CD14-positive monocyte (primary cell): ENCODE data around the gene NECAB2. TPM values are rescaled to one million over a fixed set of nuclear protein-coding genes. Genes with fewer than 3 reads are reported as not detected.
A peak's percentile ranks its signal among the peaks of the same experiment; 100 is the strongest.

ENCODE experiments used
- DNase-seq, 3 donors: peaks; one replicate each; pipeline ENCODE4 v3.0.0-alpha.2; 2011 to 2022
- H2AFZ ChIP-seq: 2 replicates; pipeline ENCODE4 v1.6.0; 2012; ENCODE audit warnings: mild to moderate bottlenecking, low read depth, low read length, inconsistent platforms; ENCODE audit not compliant: insufficient read depth, poor library complexity, severe bottlenecking
- H3K27ac ChIP-seq, 2 donors: 1 replicate in 1 of 2; 2 replicates in 1 of 2; pipeline ENCODE4 v1.5.1; 2012 to 2013; ENCODE audit warnings: low read length in 2 of 2, control low read depth in 1 of 2, inconsistent platforms in 1 of 2, low read depth in 1 of 2, mild to moderate bottlenecking in 1 of 2
- H3K27me3 ChIP-seq, 2 donors: one replicate each; pipeline versions ENCODE4 v1.6.0 to v1.6.1; 2011 to 2013; ENCODE audit warnings: low read length in 2 of 2; ENCODE audit not compliant: control insufficient read depth in 2 of 2, insufficient read depth in 2 of 2
- H3K36me3 ChIP-seq, 2 donors: replicated peaks in 1 of 2; 1 replicate in 1 of 2; 2 replicates in 1 of 2; pipeline versions ENCODE4 v1.5.1 to v1.6.1; 2012 to 2013; ENCODE audit warnings: low read length in 2 of 2, control low read depth in 1 of 2, inconsistent platforms in 1 of 2, mild to moderate bottlenecking in 1 of 2; ENCODE audit not compliant: insufficient read depth in 2 of 2, control insufficient read depth in 1 of 2
- H3K4me1 ChIP-seq, 2 donors: 1 replicate in 1 of 2; 2 replicates in 1 of 2; pipeline versions ENCODE4 v1.5.1 to v1.6.1; 2012 to 2013; ENCODE audit warnings: low read length in 2 of 2, control low read depth in 1 of 2, inconsistent platforms in 1 of 2, mild to moderate bottlenecking in 1 of 2, moderate library complexity in 1 of 2; ENCODE audit not compliant: insufficient read depth in 2 of 2, control insufficient read depth in 1 of 2
- H3K4me2 ChIP-seq: replicated peaks from 2 replicates; pipeline ENCODE3; 2012; ENCODE audit warnings: low read length, moderate library complexity, mild to moderate bottlenecking; ENCODE audit not compliant: poor library complexity, severe bottlenecking; ENCODE audit errors: extremely low read depth
- H3K4me3 ChIP-seq, 3 experiments: fragments of 200-600 bp in 1 of 3; sonication (generic) in 1 of 3; replicated peaks in 1 of 3; 1 replicate in 2 of 3; 2 replicates in 1 of 3; pipeline ENCODE4 v1.5.1; 2011 to 2013; ENCODE audit warnings: low read length in 3 of 3, mild to moderate bottlenecking in 3 of 3, control low read depth in 2 of 3, low read depth in 2 of 3, inconsistent platforms in 1 of 3, moderate library complexity in 1 of 3
- H3K79me2 ChIP-seq: 2 replicates; pipeline ENCODE4 v1.6.0; 2012; ENCODE audit warnings: mild to moderate bottlenecking, control low read depth, inconsistent platforms, low read length, moderate library complexity; ENCODE audit not compliant: insufficient read depth
- H3K9ac ChIP-seq: 2 replicates; pipeline ENCODE4 v1.6.0; 2017; ENCODE audit warnings: low read length, mild to moderate bottlenecking; ENCODE audit not compliant: insufficient read depth, poor library complexity, severe bottlenecking
- H3K9me3 ChIP-seq, 2 donors: replicated peaks in 1 of 2; 1 replicate in 1 of 2; 2 replicates in 1 of 2; pipeline versions ENCODE4 v1.5.1 to v1.6.1; 2012 to 2013; ENCODE audit warnings: low read length in 2 of 2, control low read depth in 1 of 2; ENCODE audit not compliant: control insufficient read depth in 1 of 2, insufficient read depth in 1 of 2
- H4K20me1 ChIP-seq: 2 replicates; pipeline ENCODE4 v1.6.0; 2012; ENCODE audit warnings: mild to moderate bottlenecking, low read length, control low read depth, moderate library complexity; ENCODE audit not compliant: insufficient read depth
- H3K27ac Mint-ChIP-seq, 7 donors: one replicate each; pipeline ENCODE4 v1.8.0; 2020; ENCODE audit warnings: mild to moderate bottlenecking in 7 of 7, mixed read lengths in 7 of 7, moderate library complexity in 6 of 7, inconsistent platforms in 2 of 7
- H3K27me3 Mint-ChIP-seq, 3 donors: one replicate each; pipeline ENCODE4 v1.8.0; 2021 to 2022; ENCODE audit warnings: low read depth in 3 of 3, mild to moderate bottlenecking in 3 of 3, mixed read lengths in 3 of 3, moderate library complexity in 3 of 3, inconsistent platforms in 1 of 3
- H3K36me3 Mint-ChIP-seq, 2 donors: one replicate each; pipeline ENCODE4 v1.8.0; 2020; ENCODE audit warnings: mixed read lengths in 2 of 2, inconsistent platforms in 1 of 2, mild to moderate bottlenecking in 1 of 2
- H3K4me1 Mint-ChIP-seq: one replicate; pipeline ENCODE4 v1.8.0; 2020; ENCODE audit warnings: mild to moderate bottlenecking, mixed read lengths
- H3K4me3 Mint-ChIP-seq, 2 donors: one replicate each; pipeline ENCODE4 v1.8.0; 2020; ENCODE audit warnings: mild to moderate bottlenecking in 2 of 2, mixed read lengths in 2 of 2, moderate library complexity in 1 of 2
- H3K9me3 Mint-ChIP-seq, 7 donors: one replicate each; pipeline ENCODE4 v1.8.0; 2020 to 2022; ENCODE audit warnings: mixed read lengths in 7 of 7, mild to moderate bottlenecking in 6 of 7, moderate library complexity in 6 of 7, inconsistent platforms in 2 of 7
- CTCF ChIP-seq: fragments of 200-600 bp; IDR thresholded peaks from one replicate; pipeline ENCODE4 v1.8.0; 2022; ENCODE audit warnings: antibody characterized with exemption, mild to moderate bottlenecking
- WGBS: methylation state at CpG from one replicate; pipeline ENCODE4 v1.1.5; 2013; ENCODE audit warnings: missing lambda C conversion rate; ENCODE audit not compliant: insufficient coverage; 5-methylcytosine and 5-hydroxymethylcytosine counted together
- intact Hi-C, 2 donors: fragments of 100-400 bp; cut with micrococcal nuclease; formaldehyde crosslinking; loops; one replicate each; pipeline versions ENCODE4 v1.15.0 to v1.15.1; 2023
- polyA minus RNA-seq: library from RNA; depleted of rRNA, polyadenylated mRNA; stranded (reverse); fragments of >200 nt; gene quantifications from 2 replicates; pipeline ENCODE4 v1.2.3, GENCODE V29; 2012
- polyA plus RNA-seq, 3 donors: library from polyadenylated mRNA; depleted of rRNA in 1 of 3; unstranded in 2 of 3; stranded (reverse) in 1 of 3; fragments of 300-500 nt in 2 of 3; fragments of >200 nt in 1 of 3; fragmentation: Illumina TruSeq in 2 of 3; gene quantifications; 1 replicate in 2 of 3; 2 replicates in 1 of 3; pipeline ENCODE4 v1.2.3, GENCODE V29; 2012 to 2021
- total RNA-seq, 12 experiments: library from RNA in 1 of 12; stranded (reverse) in 1 of 12; fragments of 120-200 nt in 1 of 12; gene quantifications; one replicate each; pipeline ENCODE4 v1.2.4 and lab custom pipeline; 2013 to 2026; ENCODE audit warnings: mixed read lengths in 6 of 12, inconsistent platforms in 1 of 12

The NECAB2 gene
- 0.19 TPM for total RNA-seq (2013)
- 1 to 10 TPM in 1 of 3 donors, under 1 TPM in 2; 0.33 to 1.4 (median 0.52) TPM for polyA plus RNA-seq
- 0.69 TPM in 1 of 2 replicates, not detected in the other for polyA minus RNA-seq
- 0.12 to 2.2 (median 0.60) reads per million in 11 experiments for total RNA-seq (lab: John Stamatoyannopoulos, UW)

GRCh38 chr16:83967838-83968305 lies at the start of gene NECAB2:
NECAB2 (plus strand) TSS chr16:83968244; CDS start chr16:83968649, 405 bp downstream.
- no peak within 1 kb of the TSS for H3K9ac ChIP-seq
- peak; percentile 78 for TF ChIP-seq CTCF
- no peaks in the 10 kb centered on the region for H3K36me3 ChIP-seq
- H3K36me3 Mint-ChIP-seq = peaks cover 2 to 15% of the 10 kb centered on the region in 2 donors
- H2AFZ ChIP-seq = no peak within 1 kb of the TSS
- no peaks in the 10 kb centered on the region for H4K20me1 ChIP-seq
- intact Hi-C loops = loop anchor here (2.0 to 10.0 kb wide), 3 partner anchors 219 to 537 kb away; partner anchors contain the start of genes TAF1C (in 2 of the 2) and MEAK7 (in 1 of the 2)
- H3K27me3 ChIP-seq = peaks cover 6 to 32% of the 10 kb centered on the region in 2 donors
- DNase-seq = peak; percentile 43 to 64 (median 48)
- H3K27ac Mint-ChIP-seq = peak within 1 kb of the TSS in 1 of 7 donors; percentile 3
- peak within 1 kb of the TSS; percentile 54 for H3K4me2 ChIP-seq
- H3K4me1 Mint-ChIP-seq = peaks cover 2% of the 10 kb centered on the region
- no peaks in the 10 kb centered on the region for H3K79me2 ChIP-seq
- no peak within 1 kb of the TSS for H3K4me3 ChIP-seq
- peaks cover 0 to 10% (median 3%) of the 10 kb centered on the region in 7 donors for H3K9me3 Mint-ChIP-seq
- peaks cover 28 to 52% (median 40%) of the 10 kb centered on the region in 3 donors for H3K27me3 Mint-ChIP-seq
- H3K27ac ChIP-seq = no peak within 1 kb of the TSS
- WGBS = 20% methylated on average over 22 of the region's 35 CpGs
- H3K4me1 ChIP-seq = no peaks in the 10 kb centered on the region
- peaks cover 0 to 4% of the 10 kb centered on the region in 2 donors for H3K9me3 ChIP-seq
- H3K4me3 Mint-ChIP-seq = peak within 1 kb of the TSS; percentile 53 to 82

- Mint-ChIP-seq H3K36me3 (peaks cover 55 to 73% of the 10 kb centered on the region in 2 donors), H3K4me1 (no peaks in the 10 kb centered on the region), H3K27ac (peak overlapping the region in 1 of 7 donors; percentile 4), H3K9me3 (peaks cover 0 to 4% (median 2%) of the 10 kb centered on the region in 7 donors), H3K4me3 (no peak overlapping the region), H3K27me3 (no peaks in the 10 kb centered on the region)
- Histone ChIP-seq H3K4me3 (no peak overlapping the region), H3K9me3 (no peaks in the 10 kb centered on the region), H3K4me2 (no peak overlapping the region), H2AFZ (no peak overlapping the region), H3K79me2 (no peaks in the 10 kb centered on the region), H3K9ac (no peak overlapping the region), H4K20me1 (no peaks in the 10 kb centered on the region), H3K36me3 (peaks cover 38 to 70% of the 10 kb centered on the region in 2 donors), H3K4me1 (no peaks in the 10 kb centered on the region), H3K27ac (no peak overlapping the region), H3K27me3 (no peaks in the 10 kb centered on the region)
- no peak for TF ChIP-seq CTCF
- intact Hi-C loops = no loop called here
- DNase-seq = no peak
- 95% methylated on average over 1 of the region's 2 CpGs for WGBS
Measured at GRCh38 chr16:83920894-83921491, 47.1 kb upstream of the NECAB2 start.
